Measurements from ENCODE around the gene SPTB. TPM values are rescaled to one million over a fixed set of nuclear protein-coding genes. Genes with fewer than 3 reads are reported as not detected.
"Not testable (repeated sequence)": the region's sequence is repeated elsewhere in the genome, so short reads cannot be mapped to it uniquely, and the experiment has no call there.

Gene SPTB
- not detected in 2 replicates for total RNA-seq (2014; rRNA removed; shearing (Covaris generic))

DNA sequence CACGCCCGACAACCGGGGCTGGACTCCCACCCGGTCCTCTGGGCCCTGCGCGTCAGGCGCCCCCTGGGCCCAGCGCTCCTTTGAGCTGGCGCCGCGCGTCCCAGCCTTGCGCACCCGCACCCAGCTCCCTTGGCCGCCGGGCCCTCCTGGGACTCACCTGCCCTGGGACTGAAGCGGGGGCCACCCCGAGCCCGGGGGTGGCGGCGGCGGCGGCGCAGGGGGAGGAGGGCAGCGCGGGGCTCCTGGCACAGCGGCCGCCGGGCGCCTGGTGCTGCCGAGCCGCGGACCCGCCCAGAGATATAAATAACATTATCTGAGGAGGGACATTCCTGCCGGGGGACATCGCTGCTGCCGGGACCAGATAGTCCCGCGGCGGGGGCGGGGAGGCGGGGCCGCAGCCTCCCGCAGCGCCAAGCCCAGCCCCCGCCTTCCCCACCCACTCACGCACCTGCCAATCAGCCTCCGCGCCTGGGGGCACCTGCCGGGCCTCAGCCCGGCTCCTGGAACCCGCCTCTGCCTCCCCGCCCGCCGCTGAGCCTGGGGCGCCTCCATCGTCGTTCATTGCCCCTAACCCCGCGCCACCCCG is at the start of gene SPTB:
Gene SPTB (minus strand): TSS at position 273 of the 586 bp plus-strand sequence. CDS start 56,813 bp downstream, outside the sequence.
- in situ Hi-C loops (cut with HindIII; ENCODE audit: low sequenced_read_pairs) = no loop called here
- DNase-seq (ENCODE audit: low spot score) = peak; percentile 82

DNA sequence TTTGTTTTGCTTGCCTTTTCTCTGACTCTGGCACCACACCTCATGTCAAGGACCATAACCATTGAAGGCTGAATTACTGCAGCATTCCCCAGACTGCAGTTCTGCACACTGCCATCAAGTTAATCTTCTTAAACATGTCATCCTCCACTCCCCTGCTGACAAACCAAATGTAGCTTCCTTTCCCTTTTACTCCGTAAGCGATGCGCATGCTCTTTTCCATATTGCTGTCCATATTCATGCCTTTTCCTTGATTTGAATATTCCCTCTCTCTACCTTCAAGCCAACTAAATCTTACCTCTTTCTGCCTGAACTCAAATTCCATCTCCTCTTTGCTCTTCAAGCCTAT is 49.3 kb upstream of the SPTB start:
- in situ Hi-C loops (cut with HindIII; ENCODE audit: low sequenced_read_pairs) = no loop called here
- DNase-seq (ENCODE audit: low spot score) = peak; percentile 57

DNA sequence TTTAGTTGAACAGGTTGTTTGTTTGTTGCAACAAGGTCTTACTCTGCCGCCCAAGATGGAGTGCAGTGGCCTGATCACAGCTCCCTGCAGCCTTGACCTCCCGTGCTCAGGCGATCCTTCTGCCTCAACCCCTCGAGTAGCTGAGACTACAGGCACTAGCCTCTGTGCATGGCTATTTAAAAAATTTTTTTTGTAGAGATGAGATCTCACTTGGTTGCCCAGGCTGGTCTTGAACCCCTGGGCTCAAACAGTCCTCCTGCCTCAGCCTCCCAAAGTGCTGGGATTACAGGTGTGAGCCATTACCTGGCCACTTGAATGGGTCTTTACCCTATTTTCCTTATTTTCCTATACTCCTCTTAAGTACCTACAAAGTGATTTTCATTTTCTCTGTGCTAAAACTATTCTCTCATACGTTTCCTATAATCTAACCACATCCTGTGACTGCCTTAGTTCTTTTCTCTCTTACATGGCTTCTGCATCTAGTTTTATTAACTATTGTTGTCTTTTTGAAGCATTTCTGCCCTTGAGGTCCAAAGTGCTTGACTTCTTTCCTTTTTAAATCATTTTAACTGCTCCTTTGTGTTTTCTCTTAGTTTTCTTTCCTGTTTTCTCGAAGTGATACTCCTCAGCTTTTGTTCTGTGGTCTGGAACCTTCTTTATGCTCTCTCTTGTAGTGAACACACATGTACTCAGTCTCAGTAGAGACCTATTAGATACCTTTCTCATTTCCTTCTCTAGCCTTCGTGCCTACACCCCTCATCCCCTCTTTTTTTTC is 48.7 kb upstream of the SPTB start:
- no peak for DNase-seq (ENCODE audit: low spot score)
- in situ Hi-C loops (cut with HindIII; ENCODE audit: low sequenced_read_pairs) = no loop called here

DNA sequence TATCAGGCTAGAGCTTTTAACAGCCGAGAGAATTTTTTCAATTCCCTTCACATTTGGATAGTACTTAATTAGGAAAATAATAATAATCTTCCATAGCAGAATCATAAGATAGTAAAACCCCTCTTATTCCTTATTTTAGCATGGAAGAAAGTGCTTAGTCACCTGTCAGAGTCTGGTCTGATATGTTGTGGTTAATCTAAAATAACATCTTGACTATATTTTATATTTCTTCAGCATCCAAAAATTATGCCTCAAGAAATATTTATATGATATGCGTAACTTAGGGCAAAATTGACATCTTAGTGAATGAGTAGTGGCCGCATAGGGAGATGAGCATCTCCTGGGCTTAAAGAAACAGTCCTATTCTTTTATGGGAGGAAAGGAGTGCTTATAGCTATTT is 47.3 kb upstream of the SPTB start:
- no peak for DNase-seq (ENCODE audit: low spot score)
- in situ Hi-C loops (cut with HindIII; ENCODE audit: low sequenced_read_pairs) = no loop called here

DNA sequence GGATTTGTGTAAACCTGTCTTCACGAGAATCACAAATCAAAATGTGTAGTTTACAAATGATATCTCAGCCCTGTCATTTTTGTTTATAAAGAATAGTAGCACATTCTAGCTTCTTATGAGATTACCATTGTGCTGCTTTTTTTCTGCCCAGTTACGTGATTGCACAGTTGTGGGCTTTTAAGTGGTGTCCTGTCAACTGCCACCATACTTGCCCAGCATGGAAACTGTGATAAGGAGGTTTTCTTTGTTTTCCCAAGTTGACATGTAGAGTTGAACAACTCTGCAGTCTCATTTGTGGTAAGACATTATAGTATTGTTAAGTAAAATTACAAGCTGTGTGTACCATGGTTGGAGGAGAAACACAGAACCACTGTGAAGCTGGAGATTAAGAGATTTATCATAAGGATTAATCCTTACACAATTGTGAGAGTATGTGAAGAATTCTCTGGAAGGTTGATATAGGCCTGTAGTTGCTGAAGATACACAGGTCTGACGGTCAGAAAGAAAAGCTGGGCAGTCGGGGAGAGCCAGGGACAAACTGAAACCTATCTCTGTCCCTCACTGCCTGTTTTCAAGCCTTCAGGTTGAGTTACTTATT is 46.8 kb upstream of the SPTB start:
- in situ Hi-C loops (cut with HindIII; ENCODE audit: low sequenced_read_pairs) = no loop called here
- no peak for DNase-seq (ENCODE audit: low spot score)

DNA sequence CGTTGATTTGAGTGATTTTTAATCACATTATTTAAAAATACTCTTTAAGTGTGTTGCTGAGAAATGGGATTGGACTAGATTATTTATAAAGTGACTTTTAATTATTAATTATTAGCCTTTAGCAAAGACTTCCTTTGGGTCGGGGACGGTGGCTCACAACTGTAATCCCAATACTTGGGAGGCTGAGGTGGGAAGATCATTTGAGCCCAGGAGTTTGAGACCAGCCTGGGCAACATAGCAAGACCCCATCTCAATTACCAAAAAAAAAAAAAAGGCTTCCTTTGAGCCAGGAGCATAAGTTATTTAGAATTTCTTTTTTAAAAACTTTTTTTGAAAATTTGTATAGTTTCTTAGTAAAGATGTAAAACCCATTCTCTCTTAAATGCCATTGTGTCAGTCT is 43.3 kb upstream of the SPTB start:
- in situ Hi-C loops (cut with HindIII; ENCODE audit: low sequenced_read_pairs) = no loop called here

DNA sequence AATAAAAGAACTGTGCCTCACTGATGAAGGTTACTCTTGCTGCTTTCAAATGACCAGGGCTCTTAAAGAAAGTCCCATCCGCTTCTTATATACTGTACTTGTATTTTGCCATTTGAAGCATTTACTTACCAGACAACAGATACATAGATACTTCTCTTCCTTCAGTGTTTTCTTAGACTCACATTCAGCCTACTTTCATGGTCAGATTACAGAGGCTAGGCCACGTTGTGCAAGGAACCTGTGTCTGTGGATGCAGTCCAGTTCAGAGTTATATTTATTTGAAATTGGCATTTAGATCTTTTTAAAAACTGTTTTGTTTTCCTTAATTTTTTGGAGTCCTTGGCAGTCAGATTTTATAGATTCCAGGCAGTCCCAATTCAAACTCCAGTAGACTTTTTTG is 40.8 kb upstream of the SPTB start:
- in situ Hi-C loops (cut with HindIII; ENCODE audit: low sequenced_read_pairs) = no loop called here
- no peak for DNase-seq (ENCODE audit: low spot score)

More for the DNA sequence above, 43.3 kb upstream of the SPTB start:
- no peak for DNase-seq (ENCODE audit: low spot score)

DNA sequence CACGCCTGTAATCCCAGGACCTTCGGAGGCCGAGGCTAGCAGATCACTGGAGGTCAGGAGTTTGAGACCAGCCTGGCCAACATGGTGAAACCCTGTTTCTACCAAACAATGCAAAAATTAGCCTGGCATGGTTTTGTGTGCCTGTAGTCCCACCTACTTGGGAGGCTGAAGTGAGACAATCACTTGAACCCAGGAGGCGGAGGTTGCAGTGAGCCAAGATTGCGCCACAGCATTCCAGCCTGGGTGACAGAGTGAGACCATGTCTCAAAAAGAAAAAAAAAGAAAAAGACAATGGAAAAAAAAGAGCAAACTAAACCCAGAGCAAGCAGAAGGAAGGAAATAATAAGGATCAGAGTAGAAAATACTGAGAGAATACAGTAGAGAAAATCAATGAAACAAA is 39.9 kb upstream of the SPTB start:
- in situ Hi-C loops (cut with HindIII; ENCODE audit: low sequenced_read_pairs) = no loop called here
- DNase-seq (ENCODE audit: low spot score) = no peak

DNA sequence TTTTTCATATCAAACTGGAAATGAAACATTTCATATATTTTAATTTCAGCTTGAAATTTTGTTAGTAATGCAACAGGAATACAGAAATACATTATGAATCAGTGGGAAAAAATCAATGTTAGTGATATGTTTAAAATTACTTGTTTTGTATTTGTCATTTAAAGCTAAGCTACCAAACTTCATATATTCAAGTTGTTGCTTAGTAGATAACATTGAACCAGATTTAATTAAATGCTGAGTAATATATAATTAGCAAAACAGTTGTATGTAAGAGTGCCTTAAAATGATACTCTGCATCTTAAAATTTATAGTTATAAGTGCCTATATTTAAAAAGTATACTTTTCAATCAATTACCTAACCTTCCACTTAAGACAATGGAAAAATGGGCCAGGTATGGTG is 39.5 kb upstream of the SPTB start:
- DNase-seq (ENCODE audit: low spot score) = no peak
- in situ Hi-C loops (cut with HindIII; ENCODE audit: low sequenced_read_pairs) = no loop called here

DNA sequence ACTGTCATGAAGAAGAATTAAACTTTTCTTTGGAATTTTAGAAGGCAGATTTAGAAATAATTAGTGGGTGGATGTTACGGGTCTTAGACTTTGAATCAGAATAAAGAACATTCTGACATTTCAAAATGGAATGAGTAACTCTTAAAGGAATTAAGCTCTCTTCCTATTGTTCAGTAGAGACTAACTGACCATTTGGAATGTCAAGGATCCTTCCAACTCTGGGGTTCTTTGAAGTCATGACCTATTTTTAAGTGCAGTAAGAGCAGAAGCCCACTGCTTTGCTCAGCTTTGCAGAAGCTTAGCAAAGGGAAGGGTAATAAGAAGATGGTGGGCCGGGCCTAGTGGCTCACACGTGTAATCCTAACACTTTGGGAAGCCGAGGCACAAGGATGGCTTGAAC is 38.5 kb upstream of the SPTB start:
- DNase-seq (ENCODE audit: low spot score) = no peak
- in situ Hi-C loops (cut with HindIII; ENCODE audit: low sequenced_read_pairs) = no loop called here

DNA sequence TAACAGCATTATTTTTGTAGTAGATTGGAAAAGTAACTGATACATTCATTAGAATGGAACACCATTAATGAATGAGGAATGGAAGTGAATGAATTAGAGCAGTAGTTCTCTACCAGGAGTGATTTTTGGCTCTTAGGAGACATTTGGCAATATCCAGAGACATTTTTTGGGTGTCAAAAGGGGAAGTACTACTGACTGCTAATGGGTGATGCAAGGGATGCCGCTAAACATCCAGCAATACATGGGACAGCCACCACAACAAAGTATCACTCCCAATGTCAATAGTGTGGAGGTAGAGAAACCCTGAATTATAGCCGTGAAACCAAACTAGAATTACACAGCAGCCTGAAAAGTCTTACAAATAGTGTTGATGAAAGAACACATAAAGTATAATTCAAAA is 36.1 kb upstream of the SPTB start:
- DNase-seq (ENCODE audit: low spot score) = no peak
- in situ Hi-C loops (cut with HindIII; ENCODE audit: low sequenced_read_pairs) = no loop called here

DNA sequence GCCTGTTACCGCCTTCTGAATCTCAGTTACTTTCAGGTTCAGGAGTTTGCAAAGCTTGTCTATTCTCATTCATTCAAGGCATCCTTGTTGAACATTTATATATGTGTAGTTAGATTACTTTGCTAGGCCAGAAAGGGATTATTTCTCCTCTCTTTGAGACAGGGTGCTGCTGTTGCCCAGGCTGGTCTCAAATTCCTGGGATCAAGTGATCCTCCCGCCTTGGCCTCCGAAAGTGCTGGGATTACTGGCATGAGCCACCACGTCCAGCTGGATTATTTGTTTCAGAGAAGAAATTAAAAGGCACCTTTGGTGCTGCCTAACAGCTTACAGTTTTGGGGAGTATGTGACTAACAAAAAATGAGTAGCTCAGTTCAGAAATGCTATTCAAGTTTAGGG is 35.3 kb upstream of the SPTB start:
- no peak for DNase-seq (ENCODE audit: low spot score)
- in situ Hi-C loops (cut with HindIII; ENCODE audit: low sequenced_read_pairs) = no loop called here

DNA sequence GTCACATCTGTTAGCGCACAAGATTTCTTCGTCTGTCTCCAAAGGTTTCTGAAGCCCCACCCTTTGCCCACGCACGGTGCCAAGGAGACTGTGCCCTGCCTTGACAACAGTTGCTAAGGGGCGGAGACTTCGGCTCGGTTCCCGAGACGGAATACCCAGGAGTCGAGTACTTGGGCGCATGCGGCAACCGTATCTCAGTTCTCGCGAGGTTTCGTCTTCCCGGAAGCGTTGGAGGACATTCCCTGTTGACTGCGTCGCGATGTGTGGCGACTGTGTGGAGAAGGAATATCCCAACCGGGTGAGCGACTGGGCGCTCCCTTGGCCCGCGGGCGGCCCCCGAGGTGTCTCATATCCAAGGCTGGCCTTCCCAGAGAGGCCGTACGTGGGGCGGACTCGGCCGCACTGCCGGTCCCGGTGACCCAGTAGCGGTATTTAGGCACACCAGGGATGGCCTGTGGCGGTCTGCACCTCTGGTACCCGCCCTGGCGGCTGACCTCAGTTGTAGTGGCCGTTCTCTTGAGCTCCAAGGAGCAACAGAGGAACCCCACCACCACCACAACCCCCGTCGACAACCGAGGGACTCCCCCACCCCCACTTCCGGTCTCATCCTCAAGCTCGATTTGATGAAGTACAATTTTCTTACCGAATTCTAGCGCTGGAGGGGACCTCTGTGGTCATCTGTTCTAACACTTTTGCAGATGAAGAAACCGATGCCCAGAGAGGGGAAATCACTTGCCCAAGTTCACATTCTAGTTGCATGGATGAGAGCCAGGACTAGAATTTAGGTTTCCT is 34.7 kb upstream of the SPTB start, which contains the start of gene CHURC1:
Gene CHURC1 (plus strand): TSS at position 219 of the 792 bp plus-strand sequence. CDS start 41 bp downstream, at position 260.
- DNase-seq (ENCODE audit: low spot score) = peak; percentile 99
- in situ Hi-C loops (cut with HindIII; ENCODE audit: low sequenced_read_pairs) = no loop called here

DNA sequence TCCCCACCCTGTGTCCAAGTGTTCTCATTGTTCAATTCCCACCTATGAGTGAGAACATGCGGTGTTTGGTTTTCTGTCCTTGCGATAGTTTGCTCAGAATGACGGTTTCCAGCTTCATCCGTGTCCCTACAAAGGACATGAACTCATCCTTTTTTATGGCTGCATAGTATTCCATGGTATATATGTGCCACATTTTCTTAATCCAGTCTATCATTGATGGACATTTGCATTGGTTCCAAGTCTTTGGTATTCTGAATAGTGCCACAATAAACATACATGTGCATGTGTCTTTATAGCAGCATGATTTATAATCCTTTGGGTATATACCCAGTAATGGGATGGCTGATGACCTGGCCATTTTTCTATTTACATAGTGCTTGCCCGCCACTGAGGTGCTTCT is 33.8 kb upstream of the SPTB start:
- in situ Hi-C loops (cut with HindIII; ENCODE audit: low sequenced_read_pairs); DNase-seq (ENCODE audit: low spot score): not testable (repeated sequence)

DNA sequence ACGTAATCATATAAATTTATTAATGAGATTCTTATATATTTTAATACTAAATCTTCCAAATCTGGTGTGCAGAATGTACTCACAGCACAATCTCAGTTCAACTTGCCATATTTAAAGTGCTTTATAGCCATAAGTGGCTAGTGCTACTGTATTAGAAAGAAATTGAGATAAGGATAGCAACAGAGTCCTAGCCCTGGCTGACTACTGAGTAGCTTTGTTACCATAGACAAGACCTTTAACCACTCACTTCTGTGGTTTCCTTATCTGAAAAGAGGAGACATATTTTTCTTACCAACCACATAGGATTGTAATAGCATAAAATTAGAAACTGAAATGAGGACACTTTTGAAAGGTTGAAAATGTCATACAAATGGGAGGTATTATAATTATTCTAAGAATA is 32.6 kb upstream of the SPTB start:
- in situ Hi-C loops (cut with HindIII; ENCODE audit: low sequenced_read_pairs) = no loop called here
- DNase-seq (ENCODE audit: low spot score) = no peak

DNA sequence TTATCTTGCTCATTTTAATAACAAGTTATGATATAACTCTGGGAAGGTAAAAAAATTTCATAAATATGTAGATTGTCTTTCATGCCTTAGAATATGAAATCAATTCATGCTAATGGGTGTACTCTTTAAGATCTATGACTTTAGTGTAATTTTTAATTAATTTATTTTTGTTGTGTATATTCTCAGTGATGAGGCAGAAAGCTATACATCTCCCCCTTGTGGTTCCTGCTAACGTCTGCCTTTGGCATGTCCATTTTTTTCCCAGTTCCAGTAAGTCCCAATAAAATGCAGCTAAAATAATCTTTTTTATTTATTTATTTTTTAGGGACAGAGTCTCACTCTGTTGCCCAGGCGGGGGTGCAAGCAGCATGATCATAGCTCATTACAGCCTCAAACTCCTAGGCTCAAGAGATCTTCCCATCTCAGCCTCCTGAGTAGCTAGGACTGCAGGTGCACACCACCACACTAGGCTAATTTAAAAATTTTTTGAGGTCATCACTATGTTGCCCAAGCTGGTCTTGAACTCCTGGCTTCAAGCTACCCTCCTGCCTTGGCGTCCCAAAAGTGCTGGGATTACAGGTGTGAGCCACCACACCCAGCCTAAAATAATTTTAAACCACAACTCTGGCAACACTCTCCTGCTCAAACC is 31.3 kb upstream of the SPTB start:
- peak; percentile 32 for DNase-seq (ENCODE audit: low spot score)

DNA sequence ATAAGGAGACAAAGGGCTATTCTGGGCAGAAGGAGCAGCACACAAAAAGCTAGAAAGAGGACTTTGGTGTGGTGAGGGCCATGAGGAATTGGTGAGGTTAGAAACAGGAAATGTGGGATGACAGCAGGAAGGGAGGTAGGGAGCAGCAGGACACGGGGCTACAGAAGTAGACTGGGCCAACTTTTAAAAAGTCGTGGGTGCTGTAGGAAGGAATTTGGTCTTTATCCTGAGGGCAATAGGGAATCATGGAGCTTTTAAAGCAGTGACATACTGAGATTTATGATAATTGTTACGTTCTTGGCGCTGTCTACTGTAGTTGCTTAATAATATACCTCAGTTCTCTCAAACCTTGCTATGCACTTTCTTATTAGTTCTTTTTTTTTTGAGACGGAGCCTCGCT is 26.3 kb upstream of the SPTB start:
- no peak for DNase-seq (ENCODE audit: low spot score)
- in situ Hi-C loops (cut with HindIII; ENCODE audit: low sequenced_read_pairs) = no loop called here

More for the DNA sequence above, 31.3 kb upstream of the SPTB start:
- in situ Hi-C loops (cut with HindIII; ENCODE audit: low sequenced_read_pairs) = no loop called here

DNA sequence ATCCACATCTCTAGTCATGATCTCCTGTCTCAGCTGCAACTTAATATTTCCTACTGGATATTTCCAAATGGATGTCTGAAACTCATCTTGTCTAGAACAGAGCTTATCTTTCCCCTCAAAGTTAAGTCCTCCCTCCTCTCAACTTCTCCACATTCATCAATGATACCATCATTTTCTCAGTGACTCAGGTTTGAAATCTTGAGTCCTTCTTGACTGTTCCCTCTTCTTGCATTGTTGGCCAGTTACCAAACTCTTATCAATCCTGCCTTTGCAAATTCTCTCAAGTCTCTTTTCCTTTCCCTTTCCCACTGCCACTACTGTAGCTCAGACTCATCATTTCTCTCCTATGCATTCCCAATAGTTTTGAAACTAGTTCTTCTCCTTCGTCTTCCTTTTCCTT is 20.3 kb upstream of the SPTB start:
- no peak for DNase-seq (ENCODE audit: low spot score)
- in situ Hi-C loops (cut with HindIII; ENCODE audit: low sequenced_read_pairs) = no loop called here

DNA sequence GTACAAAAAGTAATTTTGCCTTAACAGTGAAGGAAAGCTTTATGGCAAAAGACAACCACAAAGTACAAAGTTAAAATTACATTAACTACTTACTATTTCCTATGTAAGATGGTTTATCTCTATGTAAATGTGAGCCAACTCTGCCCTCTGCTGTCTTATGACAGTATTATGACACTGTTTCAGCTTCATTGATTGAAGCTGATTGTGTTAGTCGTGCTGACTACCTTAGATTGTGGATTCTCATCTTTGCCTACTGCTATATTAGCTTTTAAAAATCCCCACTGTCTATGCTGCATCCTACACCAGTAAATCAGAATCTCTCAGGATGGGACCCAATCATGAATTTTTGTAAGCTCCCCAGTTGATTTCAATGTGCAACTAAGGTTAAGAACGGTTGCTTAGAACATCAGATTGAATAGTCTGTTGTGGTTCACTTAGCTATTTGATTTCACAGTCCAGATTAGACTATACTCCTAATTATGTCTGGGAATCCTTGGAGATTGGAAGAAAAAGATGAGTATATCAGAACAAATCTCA is 12.2 kb upstream of the SPTB start:
- in situ Hi-C loops (cut with HindIII; ENCODE audit: low sequenced_read_pairs) = no loop called here
- DNase-seq (ENCODE audit: low spot score) = peak; percentile 91
